ENCODE data around the gene HNRNPL.

GRCh38 chr19:38845374-38846024, 4.3 kb downstream of the HNRNPL start:
- TF ChIP-seq CTCF (conservative IDR thresholded peaks at IDR 0.05; ENCODE audit: low read depth, low read length): no peak
- no peak for TF ChIP-seq EZH2 (IDR thresholded peaks at IDR 0.05; ENCODE audit: borderline replicate concordance, low read depth, low read length, poor library complexity, severe bottlenecking)

All from A673 (cell line).